HepG2 (cell line): ENCODE results near the gene CCNL1.

Experiments
- ESRRA ChIP-seq: sonication (generic); formaldehyde crosslinking; IDR thresholded peaks from 2 replicates; pipeline ENCODE4 v1.5.1; 2020; ENCODE audit warnings: mild to moderate bottlenecking, low read depth, missing genetic modification reagents
- ETV6 ChIP-seq: sonication (generic); formaldehyde crosslinking; conservative IDR thresholded peaks from 2 replicates; pipeline ENCODE4 v1.4.0; 2020; ENCODE audit warnings: missing genetic modification reagents
- GATAD2A ChIP-seq: IDR thresholded peaks from 2 replicates; pipeline ENCODE4 v1.6.1; 2016
- ZBTB20 ChIP-seq: sonication (generic); formaldehyde crosslinking; IDR thresholded peaks from 2 replicates; pipeline ENCODE4 v1.8.1; 2023; ENCODE audit warnings: missing genetic modification reagents, low read depth, mild to moderate bottlenecking, borderline replicate concordance
- ZNF263 ChIP-seq: sonication (generic); formaldehyde crosslinking; IDR thresholded peaks from 2 replicates; pipeline ENCODE4 v1.4.0; 2020; ENCODE audit warnings: missing genetic modification reagents
- TF ChIP-seq, protein P1 (sequence below): sonication (generic); formaldehyde crosslinking; IDR thresholded peaks from 2 replicates; pipeline ENCODE4 v1.4.0; 2020; ENCODE audit warnings: missing genetic modification reagents

DNA sequence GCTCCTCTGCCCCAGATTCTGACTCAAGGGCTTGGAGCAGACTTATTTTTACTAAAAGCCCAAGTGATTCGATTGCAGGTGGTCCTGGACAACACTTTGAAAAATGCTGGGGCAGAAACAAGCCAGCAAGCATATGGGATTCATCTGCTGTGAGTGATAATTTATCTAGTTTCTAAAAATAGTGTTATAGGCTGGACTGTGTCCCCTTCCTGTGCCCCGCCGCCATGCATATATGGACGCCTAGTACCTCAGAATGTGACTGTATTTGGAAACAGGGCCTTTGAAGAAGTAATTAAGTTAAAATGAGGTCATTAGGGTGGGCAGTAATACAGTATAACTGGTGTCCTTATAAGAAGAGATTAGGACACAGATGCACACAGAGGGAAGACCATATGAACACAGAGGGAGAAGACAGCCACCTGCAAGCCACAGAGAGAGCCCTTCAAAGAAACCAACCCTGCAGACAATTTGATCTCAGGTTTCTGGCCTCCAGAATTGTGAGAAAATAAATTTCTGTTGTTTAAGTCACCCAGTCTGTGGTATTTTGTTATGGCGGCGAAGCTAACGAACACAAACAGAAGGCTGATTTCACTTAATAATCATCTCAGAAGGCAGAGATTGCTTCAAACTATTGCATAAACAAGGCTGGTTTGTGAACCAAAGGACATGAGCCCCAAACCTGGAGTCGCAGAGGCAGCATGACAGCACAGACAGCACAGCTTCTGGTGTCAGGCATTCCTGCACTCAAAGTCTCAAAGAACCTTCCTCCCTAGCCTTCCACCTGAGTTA is 59.1 kb downstream of the CCNL1 start:
- TF ChIP-seq ZBTB20 (CRISPR knock-in tag) = no peak
- TF ChIP-seq ETV6 (CRISPR knock-in tag) = no peak
- no peak for TF ChIP-seq ZNF263 (CRISPR knock-in tag)
- TF ChIP-seq, protein P1, sequence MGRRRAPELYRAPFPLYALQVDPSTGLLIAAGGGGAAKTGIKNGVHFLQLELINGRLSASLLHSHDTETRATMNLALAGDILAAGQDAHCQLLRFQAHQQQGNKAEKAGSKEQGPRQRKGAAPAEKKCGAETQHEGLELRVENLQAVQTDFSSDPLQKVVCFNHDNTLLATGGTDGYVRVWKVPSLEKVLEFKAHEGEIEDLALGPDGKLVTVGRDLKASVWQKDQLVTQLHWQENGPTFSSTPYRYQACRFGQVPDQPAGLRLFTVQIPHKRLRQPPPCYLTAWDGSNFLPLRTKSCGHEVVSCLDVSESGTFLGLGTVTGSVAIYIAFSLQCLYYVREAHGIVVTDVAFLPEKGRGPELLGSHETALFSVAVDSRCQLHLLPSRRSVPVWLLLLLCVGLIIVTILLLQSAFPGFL = no peak
- no peak for TF ChIP-seq ESRRA (CRISPR knock-in tag)
- TF ChIP-seq GATAD2A (CRISPR knock-in tag) = no peak
